Measurements from ENCODE around the gene EPHB1. TPM values are rescaled to one million over a fixed set of nuclear protein-coding genes. Genes with fewer than 3 reads are reported as not detected.
A peak's percentile ranks its signal among the peaks of the same experiment; 100 is the strongest.

EPHB1 gene
- total RNA-seq, 1 experiment from 2014 or later = 2.8 TPM

GRCh38 chr3:135243616-135244015 is 448.6 kb downstream of the EPHB1 start:
- Histone ChIP-seq H2BK12ac (ENCODE audit: insufficient read length, low read depth, low read length) (no peak overlapping the region), H4K20me1 (ENCODE audit: control insufficient read depth, insufficient read depth, insufficient read length) (no peaks in the 10 kb centered on the region), H2BK20ac (ENCODE audit: low read depth, low read length, poor library complexity, severe bottlenecking) (no peak overlapping the region), H4K5ac (ENCODE audit: insufficient read length, low read depth, low read length) (no peak overlapping the region), H3K9me3 (ENCODE audit: control insufficient read depth, low read depth, low read length) (no peaks in the 10 kb centered on the region), H3K27ac (ENCODE audit: insufficient read length, low read depth, low read length) (no peak overlapping the region), H2BK15ac (ENCODE audit: low read depth, low read length) (no peak overlapping the region), H3K4me2 (ENCODE audit: insufficient read depth, insufficient read length, low read length) (no peak overlapping the region), H2AK5ac (ENCODE audit: insufficient read length, low read length) (no peak overlapping the region), H3K27me3 (ENCODE audit: insufficient read depth, low read length) (no peaks in the 10 kb centered on the region), H3K4ac (ENCODE audit: low read depth, low read length) (no peak overlapping the region), H4K91ac (ENCODE audit: insufficient read length, low read depth, low read length) (no peak overlapping the region), H3K9ac (ENCODE audit: extremely low read depth, insufficient read length, low read length) (no peak overlapping the region), H2BK5ac (ENCODE audit: insufficient read length, low read length) (no peak overlapping the region), H3K4me1 (ENCODE audit: insufficient read depth, low read length) (no peaks in the 10 kb centered on the region), H3K23ac (ENCODE audit: insufficient read length, low read depth, low read length) (no peak overlapping the region), H3K14ac (ENCODE audit: insufficient read depth, low read length) (no peak overlapping the region), H3K18ac (ENCODE audit: insufficient read length, low read depth, low read length) (no peak overlapping the region), H3K79me2 (ENCODE audit: insufficient read depth, low read length) (no peaks in the 10 kb centered on the region), H2AFZ (ENCODE audit: low read length) (no peak overlapping the region), H4K8ac (replicated peaks; ENCODE audit: insufficient read length, low read depth, low read length) (no peak overlapping the region), H3T11ph (ENCODE audit: low read length) (no peak overlapping the region), H3K79me1 (ENCODE audit: insufficient read depth, low read depth, low read length, poor library complexity, severe bottlenecking) (no peaks in the 10 kb centered on the region), H3K23me2 (ENCODE audit: insufficient read length, low read depth, low read length, poor library complexity, severe bottlenecking) (no peaks in the 10 kb centered on the region), H2BK120ac (ENCODE audit: low read depth, low read length, poor library complexity, severe bottlenecking) (no peak overlapping the region), H3K56ac (ENCODE audit: insufficient read length, low read depth, low read length) (no peak overlapping the region)
- H3K4me1 Mint-ChIP-seq = peaks cover 20 to 24% of the 10 kb centered on the region in 2 experiments
- no peak for TF ChIP-seq CTCF (conservative IDR thresholded peaks at IDR 0.05)
- no peaks in the 10 kb centered on the region for H3K9me3 Mint-ChIP-seq
- H3K4me3 Mint-ChIP-seq = no peak overlapping the region
- no peaks in the 10 kb centered on the region for H3K36me3 Mint-ChIP-seq (ENCODE audit: insufficient read depth in 1 of 3, low read depth in 3 of 3)
- peak overlapping the region in 1 of 3 experiments; percentile 55; a peak in 1 of 7 replicates for H3K27ac Mint-ChIP-seq
- DNase-seq = no peak
- no CpG with 5 or more reads among the region's 3 CpGs for WGBS (ENCODE audit: extremely low coverage, insufficient read length, low lambda C conversion rate)
- H3K27me3 Mint-ChIP-seq (ENCODE audit: low read depth) = 0 out of 2 replicates have a peak, but pooled peaks cover 2% of the 10 kb centered on the region

Data from H9 (cell line).